ENCODE results near the gene NCKAP5. TPM values are rescaled to one million over a fixed set of nuclear protein-coding genes. Genes with fewer than 3 reads are reported as not detected.

Gene NCKAP5
- total RNA-seq, 1 donor from 2014 or later = 2.7 TPM

GRCh38 chr2:133486771-133487191, 81.5 kb downstream of the NCKAP5 start:
- DNase-seq (ENCODE audit: low read depth) (peak; percentile 60), FAIRE-seq (no peak)
- Histone ChIP-seq H3K9ac (ENCODE audit: low read length) (no peak overlapping the region), H3K27ac (ENCODE audit: low read depth, low read length) (no peak overlapping the region), H2AFZ (ENCODE audit: low read depth, low read length) (no peak overlapping the region), H3K36me3 (ENCODE audit: insufficient read depth, low read length) (no peaks in the 10 kb centered on the region), H3K4me2 (ENCODE audit: low read length) (no peak overlapping the region), H3K4me1 (ENCODE audit: insufficient read depth, low read length) (peaks cover 3% of the 10 kb centered on the region), H3K79me2 (ENCODE audit: insufficient read depth, low read length) (no peaks in the 10 kb centered on the region), H3K9me3 (ENCODE audit: insufficient read depth, low read depth, low read length) (no peaks in the 10 kb centered on the region), H3K4me3 (ENCODE audit: insufficient read depth, low read depth, low read length) (no peak overlapping the region), H3K27me3 (ENCODE audit: insufficient read depth, low read length) (no peaks in the 10 kb centered on the region), H4K20me1 (ENCODE audit: insufficient read depth, low read length) (no peaks in the 10 kb centered on the region)
- Mint-ChIP-seq H3K27ac (ENCODE audit: unreplicated experiment) (peak overlapping the region; percentile 70), H3K9me3 (ENCODE audit: unreplicated experiment) (no peaks in the 10 kb centered on the region), H3K4me1 (ENCODE audit: low read depth, unreplicated experiment) (peaks cover 20% of the 10 kb centered on the region), H3K36me3 (ENCODE audit: low read depth, unreplicated experiment) (no peaks in the 10 kb centered on the region), H3K4me3 (ENCODE audit: unreplicated experiment) (no peak overlapping the region), H3K27me3 (ENCODE audit: low read depth, unreplicated experiment) (no peaks in the 10 kb centered on the region)
- TF ChIP-seq, protein P1, sequence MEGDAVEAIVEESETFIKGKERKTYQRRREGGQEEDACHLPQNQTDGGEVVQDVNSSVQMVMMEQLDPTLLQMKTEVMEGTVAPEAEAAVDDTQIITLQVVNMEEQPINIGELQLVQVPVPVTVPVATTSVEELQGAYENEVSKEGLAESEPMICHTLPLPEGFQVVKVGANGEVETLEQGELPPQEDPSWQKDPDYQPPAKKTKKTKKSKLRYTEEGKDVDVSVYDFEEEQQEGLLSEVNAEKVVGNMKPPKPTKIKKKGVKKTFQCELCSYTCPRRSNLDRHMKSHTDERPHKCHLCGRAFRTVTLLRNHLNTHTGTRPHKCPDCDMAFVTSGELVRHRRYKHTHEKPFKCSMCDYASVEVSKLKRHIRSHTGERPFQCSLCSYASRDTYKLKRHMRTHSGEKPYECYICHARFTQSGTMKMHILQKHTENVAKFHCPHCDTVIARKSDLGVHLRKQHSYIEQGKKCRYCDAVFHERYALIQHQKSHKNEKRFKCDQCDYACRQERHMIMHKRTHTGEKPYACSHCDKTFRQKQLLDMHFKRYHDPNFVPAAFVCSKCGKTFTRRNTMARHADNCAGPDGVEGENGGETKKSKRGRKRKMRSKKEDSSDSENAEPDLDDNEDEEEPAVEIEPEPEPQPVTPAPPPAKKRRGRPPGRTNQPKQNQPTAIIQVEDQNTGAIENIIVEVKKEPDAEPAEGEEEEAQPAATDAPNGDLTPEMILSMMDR (IDR thresholded peaks at IDR 0.05; ENCODE audit: insufficient read depth, low read depth, low read length) = no peak
- no peak for TF ChIP-seq EZH2 (IDR thresholded peaks at IDR 0.05; ENCODE audit: insufficient read depth, low read length)

DNA sequence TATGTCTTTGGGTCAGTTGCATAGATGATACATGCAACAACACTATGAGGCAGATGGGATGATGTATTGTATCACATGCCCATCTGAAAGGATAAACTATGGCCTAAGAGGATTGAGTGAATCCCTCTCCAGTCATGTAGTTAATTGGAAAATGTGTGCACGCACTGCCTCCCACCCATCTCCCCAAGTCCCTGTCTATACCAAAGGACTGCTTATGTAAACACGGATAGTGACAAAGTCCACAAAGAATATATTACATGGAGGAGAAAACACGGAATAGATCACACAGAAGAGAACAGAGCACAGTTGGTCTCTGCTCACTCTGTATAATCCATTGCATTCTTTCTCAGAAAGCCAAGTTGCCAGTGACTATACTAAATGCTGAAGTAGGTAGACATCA, 82.4 kb downstream of the NCKAP5 start:
- H3K27ac ChIP-seq (ENCODE audit: low read depth, low read length) = no peak overlapping the region
- peaks cover 3% of the 10 kb centered on the region for H3K4me1 ChIP-seq (ENCODE audit: insufficient read depth, low read length)
- no peaks in the 10 kb centered on the region for H3K27me3 ChIP-seq (ENCODE audit: insufficient read depth, low read length)
- Mint-ChIP-seq H3K27ac (ENCODE audit: unreplicated experiment) (no peak overlapping the region), H3K9me3 (ENCODE audit: unreplicated experiment) (no peaks in the 10 kb centered on the region), H3K4me3 (ENCODE audit: unreplicated experiment) (no peak overlapping the region), H3K27me3 (ENCODE audit: low read depth, unreplicated experiment) (no peaks in the 10 kb centered on the region), H3K36me3 (ENCODE audit: low read depth, unreplicated experiment) (no peaks in the 10 kb centered on the region), H3K4me1 (ENCODE audit: low read depth, unreplicated experiment) (peaks cover 20% of the 10 kb centered on the region)
- H3K4me2 ChIP-seq (ENCODE audit: low read length) = no peak overlapping the region
- no peak overlapping the region for H2AFZ ChIP-seq (ENCODE audit: low read depth, low read length)
- no peak for TF ChIP-seq EZH2 (IDR thresholded peaks at IDR 0.05; ENCODE audit: insufficient read depth, low read length)
- TF ChIP-seq, protein P1 (IDR thresholded peaks at IDR 0.05; ENCODE audit: insufficient read depth, low read depth, low read length) = no peak
- DNase-seq (ENCODE audit: low read depth) (no peak), FAIRE-seq (no peak)
- no peaks in the 10 kb centered on the region for H3K36me3 ChIP-seq (ENCODE audit: insufficient read depth, low read length)
- H4K20me1 ChIP-seq (ENCODE audit: insufficient read depth, low read length) = no peaks in the 10 kb centered on the region
- H3K9me3 ChIP-seq (ENCODE audit: insufficient read depth, low read depth, low read length) = no peaks in the 10 kb centered on the region
- no peak overlapping the region for H3K4me3 ChIP-seq (ENCODE audit: insufficient read depth, low read depth, low read length)
- no peak overlapping the region for H3K9ac ChIP-seq (ENCODE audit: low read length)
- no peaks in the 10 kb centered on the region for H3K79me2 ChIP-seq (ENCODE audit: insufficient read depth, low read length)

GRCh38 chr2:133484784-133485183, 83.5 kb downstream of the NCKAP5 start:
- Histone ChIP-seq H3K27ac (ENCODE audit: low read depth, low read length) (no peak overlapping the region), H3K79me2 (ENCODE audit: insufficient read depth, low read length) (no peaks in the 10 kb centered on the region), H3K4me2 (ENCODE audit: low read length) (no peak overlapping the region), H3K9ac (ENCODE audit: low read length) (no peak overlapping the region), H3K27me3 (ENCODE audit: insufficient read depth, low read length) (no peaks in the 10 kb centered on the region), H2AFZ (ENCODE audit: low read depth, low read length) (no peak overlapping the region), H3K4me1 (ENCODE audit: insufficient read depth, low read length) (peaks cover 3% of the 10 kb centered on the region), H4K20me1 (ENCODE audit: insufficient read depth, low read length) (no peaks in the 10 kb centered on the region), H3K36me3 (ENCODE audit: insufficient read depth, low read length) (no peaks in the 10 kb centered on the region), H3K9me3 (ENCODE audit: insufficient read depth, low read depth, low read length) (no peaks in the 10 kb centered on the region), H3K4me3 (ENCODE audit: insufficient read depth, low read depth, low read length) (no peak overlapping the region)
- DNase-seq (ENCODE audit: low read depth) (no peak), FAIRE-seq (no peak)
- Mint-ChIP-seq H3K9me3 (ENCODE audit: unreplicated experiment) (peaks cover 4% of the 10 kb centered on the region), H3K27ac (ENCODE audit: unreplicated experiment) (no peak overlapping the region), H3K36me3 (ENCODE audit: low read depth, unreplicated experiment) (no peaks in the 10 kb centered on the region), H3K4me3 (ENCODE audit: unreplicated experiment) (no peak overlapping the region), H3K27me3 (ENCODE audit: low read depth, unreplicated experiment) (peaks cover 2% of the 10 kb centered on the region), H3K4me1 (ENCODE audit: low read depth, unreplicated experiment) (peaks cover 20% of the 10 kb centered on the region)
- no peak for TF ChIP-seq EZH2 (IDR thresholded peaks at IDR 0.05; ENCODE audit: insufficient read depth, low read length)
